Vagina (tissue), 2 donors: ENCODE data around the gene TM7SF2. TPM values are rescaled to one million over a fixed set of nuclear protein-coding genes. Genes with fewer than 3 reads are reported as not detected.

Experiments
- DNase-seq, 2 donors: peaks; one replicate each; pipeline ENCODE4 v3.0.0-alpha.2; 2017; ENCODE audit errors: extremely low spot score in 2 of 2
- H3K27ac ChIP-seq: fragments of 200-600 bp; sonication (generic); one replicate; pipeline ENCODE4 v1.5.1; 2019
- H3K27me3 ChIP-seq: fragments of 200-600 bp; sonication (generic); one replicate; pipeline ENCODE4 v1.5.1; 2019
- H3K36me3 ChIP-seq, 2 donors: fragments of 200-600 bp; sonication (generic); one replicate each; pipeline ENCODE4 v1.5.1; 2017 to 2019
- H3K4me1 ChIP-seq: fragments of 200-600 bp; sonication (generic); one replicate; pipeline ENCODE4 v1.5.1; 2019
- H3K4me3 ChIP-seq, 2 donors: fragments of 200-600 bp; sonication (generic); 1 replicate in 1 of 2; 2 replicates in 1 of 2; pipeline ENCODE4 v1.5.1; 2016 to 2019
- H3K9me3 ChIP-seq: fragments of 200-600 bp; sonication (generic); one replicate; pipeline ENCODE4 v1.5.1; 2019
- CTCF ChIP-seq, 3 experiments: fragments of 450-650 bp in 2 of 3; fragments of 200-600 bp in 1 of 3; sonication (generic) in 1 of 3; IDR thresholded peaks; one replicate each; pipeline ENCODE4 v1.5.1; 2017 to 2019; ENCODE audit warnings: antibody characterized with exemption in 3 of 3, mild to moderate bottlenecking in 2 of 3, moderate library complexity in 2 of 3
- POLR2A ChIP-seq, 2 donors: fragments of 450-650 bp; IDR thresholded peaks; one replicate each; pipeline ENCODE4 v1.6.1; 2017; ENCODE audit warnings: antibody characterized with exemption in 2 of 2, mild to moderate bottlenecking in 2 of 2, moderate library complexity in 2 of 2
- POLR2AphosphoS5 ChIP-seq, 2 donors: sonication (generic); formaldehyde crosslinking; IDR thresholded peaks; one replicate each; pipeline ENCODE4 v1.9.0; 2017; ENCODE audit warnings: antibody characterized with exemption in 2 of 2, mild to moderate bottlenecking in 2 of 2, low read depth in 1 of 2; ENCODE audit not compliant: insufficient read depth in 1 of 2
- intact Hi-C: fragments of 100-400 bp; cut with DNase I; formaldehyde crosslinking; loops from one replicate; pipeline ENCODE4 v1.15.1; 2023
- total RNA-seq: library from RNA; depleted of rRNA; stranded (reverse); fragments of >200 nt; gene quantifications from one replicate; pipeline ENCODE4 v1.2.3, GENCODE V29; 2016

TM7SF2 gene
- total RNA-seq, 1 donor from 2014 or later: 37.6 TPM

DNA sequence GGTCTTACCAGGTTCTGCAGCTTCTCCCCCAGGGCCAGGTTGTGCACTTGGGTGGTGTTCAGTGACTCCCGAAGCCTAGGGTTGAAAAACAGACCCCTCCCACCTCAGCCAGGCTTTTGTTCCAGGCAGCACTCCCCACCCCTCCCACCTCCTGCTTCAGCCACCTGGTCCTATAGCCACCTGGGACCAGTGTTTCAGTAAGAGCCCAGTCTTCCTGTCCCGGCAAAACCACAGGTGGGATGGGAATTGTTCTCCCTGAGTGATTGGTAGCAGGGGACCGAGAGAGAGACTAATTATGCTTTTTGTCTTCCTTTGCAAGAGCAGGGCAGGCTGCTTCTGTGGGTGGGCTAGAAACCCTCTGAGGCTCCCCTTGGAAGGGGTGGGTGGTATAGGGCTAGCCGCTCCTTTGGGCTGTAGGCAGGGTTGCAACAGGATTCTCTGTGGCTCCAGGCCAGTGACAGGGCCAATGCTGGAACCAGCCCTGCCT, 44.8 kb upstream of the TM7SF2 start:
- no peak for DNase-seq
- Histone ChIP-seq H3K36me3 (no peaks in the 10 kb centered on the region), H3K4me1 (no peaks in the 10 kb centered on the region), H3K9me3 (no peaks in the 10 kb centered on the region), H3K4me3 (no peak overlapping the region), H3K27me3 (no peaks in the 10 kb centered on the region), H3K27ac (no peak overlapping the region)
- TF ChIP-seq POLR2A (IDR thresholded peaks at IDR 0.05) (no peak), POLR2AphosphoS5 (IDR thresholded peaks at IDR 0.05; ENCODE audit: insufficient read depth in 1 of 2, low read depth in 1 of 2) (no peak), CTCF (IDR thresholded peaks at IDR 0.05) (no peak)
- intact Hi-C loops: no loop called here

DNA sequence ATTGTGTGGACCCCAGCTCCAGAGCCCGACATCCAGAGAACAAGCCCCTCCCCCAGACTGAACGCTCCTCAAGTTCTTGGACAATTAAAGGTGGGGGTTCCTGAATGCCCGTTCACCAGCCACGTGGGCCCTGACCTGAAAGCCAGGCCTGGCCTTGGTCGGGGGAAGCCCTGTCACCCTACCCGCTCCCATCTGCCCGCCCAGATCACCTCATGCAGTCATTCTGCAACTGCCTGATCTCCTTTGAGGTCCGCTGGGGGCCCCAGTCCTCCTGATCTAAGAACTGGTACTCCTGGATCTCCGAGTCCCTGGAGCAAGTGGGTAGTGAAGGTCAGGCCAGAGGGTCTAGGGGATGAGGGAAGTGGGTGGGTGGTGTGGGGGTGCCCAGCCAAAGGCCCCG, 44.2 kb upstream of the TM7SF2 start:
- H3K27me3 ChIP-seq: no peaks in the 10 kb centered on the region
- no peaks in the 10 kb centered on the region for H3K9me3 ChIP-seq
- intact Hi-C loops: no loop called here
- no peak overlapping the region for H3K4me3 ChIP-seq
- H3K4me1 ChIP-seq: no peaks in the 10 kb centered on the region
- DNase-seq: no peak
- H3K36me3 ChIP-seq: no peaks in the 10 kb centered on the region
- TF ChIP-seq POLR2AphosphoS5 (IDR thresholded peaks at IDR 0.05; ENCODE audit: insufficient read depth in 1 of 2, low read depth in 1 of 2) (no peak), POLR2A (IDR thresholded peaks at IDR 0.05) (no peak), CTCF (IDR thresholded peaks at IDR 0.05) (no peak)
- no peak overlapping the region for H3K27ac ChIP-seq

DNA sequence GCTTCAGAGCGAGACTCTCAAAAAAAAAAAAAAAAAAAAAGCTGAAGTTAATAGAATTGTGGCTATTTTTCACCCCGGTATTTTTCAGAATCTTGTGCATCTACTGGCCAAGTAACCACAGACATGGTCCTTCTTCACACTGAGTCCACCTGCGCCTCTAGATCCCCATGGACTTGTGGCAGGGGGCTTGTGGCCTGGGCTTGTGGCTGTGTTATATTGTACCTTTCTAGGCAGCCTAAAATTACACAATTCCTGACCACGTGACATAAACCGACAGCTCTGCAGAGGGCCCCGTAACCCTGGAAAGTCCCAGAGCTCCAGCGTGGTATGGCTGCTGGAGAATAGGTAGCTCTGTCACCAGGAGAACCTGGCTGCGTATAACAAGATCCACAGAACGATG, 42.5 kb upstream of the TM7SF2 start:
- H3K36me3 ChIP-seq: no peaks in the 10 kb centered on the region
- no peaks in the 10 kb centered on the region for H3K9me3 ChIP-seq
- no peaks in the 10 kb centered on the region for H3K4me1 ChIP-seq
- intact Hi-C loops: no loop called here
- H3K27ac ChIP-seq: no peak overlapping the region
- no peak for DNase-seq
- H3K4me3 ChIP-seq: no peak overlapping the region
- TF ChIP-seq CTCF (IDR thresholded peaks at IDR 0.05): no peak
- no peak for TF ChIP-seq POLR2A (IDR thresholded peaks at IDR 0.05)
- no peak for TF ChIP-seq POLR2AphosphoS5 (IDR thresholded peaks at IDR 0.05; ENCODE audit: insufficient read depth in 1 of 2, low read depth in 1 of 2)
- H3K27me3 ChIP-seq: no peaks in the 10 kb centered on the region

GRCh38 chr11:65071907-65072630, 39.6 kb upstream of the TM7SF2 start:
- H3K4me3 ChIP-seq: no peak overlapping the region
- DNase-seq: no peak
- H3K27me3 ChIP-seq: no peaks in the 10 kb centered on the region
- H3K36me3 ChIP-seq: no peaks in the 10 kb centered on the region
- no peaks in the 10 kb centered on the region for H3K4me1 ChIP-seq
- H3K9me3 ChIP-seq: no peaks in the 10 kb centered on the region
- intact Hi-C loops: no loop called here
- H3K27ac ChIP-seq: no peak overlapping the region
- TF ChIP-seq CTCF (IDR thresholded peaks at IDR 0.05) (no peak), POLR2AphosphoS5 (IDR thresholded peaks at IDR 0.05; ENCODE audit: insufficient read depth in 1 of 2, low read depth in 1 of 2) (no peak), POLR2A (IDR thresholded peaks at IDR 0.05) (no peak)

DNA sequence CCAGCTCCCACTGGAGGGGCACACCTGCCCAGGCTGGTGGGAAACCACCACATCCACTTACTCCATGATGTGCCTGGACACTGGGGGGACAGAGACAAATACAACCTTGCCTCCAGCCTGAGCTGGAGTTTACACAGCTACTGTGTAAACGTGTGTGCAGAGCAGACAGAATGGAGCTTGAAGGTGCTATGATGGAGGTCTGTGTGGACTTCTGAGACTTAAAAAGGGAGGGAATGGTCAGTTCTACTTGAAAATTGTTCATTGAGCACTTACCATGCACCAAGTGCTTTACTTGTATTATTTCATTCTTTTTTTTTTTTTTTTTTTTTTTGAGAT, 39.1 kb upstream of the TM7SF2 start:
- no peaks in the 10 kb centered on the region for H3K4me1 ChIP-seq
- no peak overlapping the region for H3K4me3 ChIP-seq
- DNase-seq: no peak
- TF ChIP-seq POLR2A (IDR thresholded peaks at IDR 0.05) (no peak), CTCF (IDR thresholded peaks at IDR 0.05) (no peak), POLR2AphosphoS5 (IDR thresholded peaks at IDR 0.05; ENCODE audit: insufficient read depth in 1 of 2, low read depth in 1 of 2) (no peak)
- H3K27ac ChIP-seq: no peak overlapping the region
- intact Hi-C loops: no loop called here
- no peaks in the 10 kb centered on the region for H3K9me3 ChIP-seq
- H3K36me3 ChIP-seq: no peaks in the 10 kb centered on the region
- H3K27me3 ChIP-seq: no peaks in the 10 kb centered on the region
